Right lobe of liver (tissue), 4 donors: ENCODE measurements around the gene DUOX2.

Experiments
- CTCF ChIP-seq, 4 donors: fragments of 200-600 bp in 3 of 4; fragments of 450-650 bp in 1 of 4; IDR thresholded peaks; one replicate each; pipeline versions ENCODE4 v1.5.1 to v1.8.0; 2016 to 2022; ENCODE audit warnings: antibody characterized with exemption in 4 of 4, mild to moderate bottlenecking in 2 of 4
- POLR2A ChIP-seq: fragments of 450-650 bp; IDR thresholded peaks from one replicate; pipeline ENCODE4 v1.6.1; 2017; ENCODE audit warnings: antibody characterized with exemption, mild to moderate bottlenecking
- donor health status: DM: no; HTN: no; CAD: no.
- donor health status: DM: no; HTN: no; CAD: no.
- donor health status: DM: no; HTN: yes; CAD: no.

GRCh38 chr15:45121020-45121419, 7.0 kb upstream of the DUOX2 start:
- no peak for TF ChIP-seq CTCF (IDR thresholded peaks at IDR 0.05)
- TF ChIP-seq POLR2A = no peak
